Measurements from ENCODE around the gene NEK6.

GRCh38 chr9:124392254-124392870 is 134.6 kb downstream of the NEK6 start:
- TF ChIP-seq ARID3B (CRISPR knock-in tag; IDR thresholded peaks at IDR 0.05; ENCODE audit: borderline replicate concordance): no peak
- no peak for TF ChIP-seq POLR2A (conservative IDR thresholded peaks at IDR 0.05)
- TF ChIP-seq ZBTB8A (IDR thresholded peaks at IDR 0.05; ENCODE audit: partially characterized antibody): no peak
- TF ChIP-seq KDM2B (CRISPR knock-in tag; IDR thresholded peaks at IDR 0.05): no peak
- no peak for TF ChIP-seq NFYB (IDR thresholded peaks at IDR 0.05; ENCODE audit: extremely low read depth, insufficient read length)
- no peak for TF ChIP-seq CTCF (IDR thresholded peaks at IDR 0.05 in 2 of 3, conservative IDR thresholded peaks at IDR 0.05 in 1 of 3; ENCODE audit: insufficient read depth in 2 of 3, low read depth in 1 of 3, low read length in 3 of 3)
- TF ChIP-seq, protein P1, sequence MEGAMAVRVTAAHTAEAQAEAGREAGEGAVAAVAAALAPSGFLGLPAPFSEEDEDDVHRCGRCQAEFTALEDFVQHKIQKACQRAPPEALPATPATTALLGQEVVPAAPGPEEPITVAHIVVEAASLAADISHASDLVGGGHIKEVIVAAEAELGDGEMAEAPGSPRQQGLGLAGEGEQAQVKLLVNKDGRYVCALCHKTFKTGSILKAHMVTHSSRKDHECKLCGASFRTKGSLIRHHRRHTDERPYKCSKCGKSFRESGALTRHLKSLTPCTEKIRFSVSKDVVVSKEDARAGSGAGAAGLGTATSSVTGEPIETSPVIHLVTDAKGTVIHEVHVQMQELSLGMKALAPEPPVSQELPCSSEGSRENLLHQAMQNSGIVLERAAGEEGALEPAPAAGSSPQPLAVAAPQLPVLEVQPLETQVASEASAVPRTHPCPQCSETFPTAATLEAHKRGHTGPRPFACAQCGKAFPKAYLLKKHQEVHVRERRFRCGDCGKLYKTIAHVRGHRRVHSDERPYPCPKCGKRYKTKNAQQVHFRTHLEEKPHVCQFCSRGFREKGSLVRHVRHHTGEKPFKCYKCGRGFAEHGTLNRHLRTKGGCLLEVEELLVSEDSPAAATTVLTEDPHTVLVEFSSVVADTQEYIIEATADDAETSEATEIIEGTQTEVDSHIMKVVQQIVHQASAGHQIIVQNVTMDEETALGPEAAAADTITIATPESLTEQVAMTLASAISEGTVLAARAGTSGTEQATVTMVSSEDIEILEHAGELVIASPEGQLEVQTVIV (CRISPR knock-in tag; IDR thresholded peaks at IDR 0.05; ENCODE audit: borderline replicate concordance): no peak
- TF ChIP-seq ZBTB33 (CRISPR knock-in tag; IDR thresholded peaks at IDR 0.05): no peak
- TF ChIP-seq, protein P2, sequence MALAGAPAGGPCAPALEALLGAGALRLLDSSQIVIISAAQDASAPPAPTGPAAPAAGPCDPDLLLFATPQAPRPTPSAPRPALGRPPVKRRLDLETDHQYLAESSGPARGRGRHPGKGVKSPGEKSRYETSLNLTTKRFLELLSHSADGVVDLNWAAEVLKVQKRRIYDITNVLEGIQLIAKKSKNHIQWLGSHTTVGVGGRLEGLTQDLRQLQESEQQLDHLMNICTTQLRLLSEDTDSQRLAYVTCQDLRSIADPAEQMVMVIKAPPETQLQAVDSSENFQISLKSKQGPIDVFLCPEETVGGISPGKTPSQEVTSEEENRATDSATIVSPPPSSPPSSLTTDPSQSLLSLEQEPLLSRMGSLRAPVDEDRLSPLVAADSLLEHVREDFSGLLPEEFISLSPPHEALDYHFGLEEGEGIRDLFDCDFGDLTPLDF (CRISPR knock-in tag; IDR thresholded peaks at IDR 0.05): no peak
- TF ChIP-seq, protein P3, sequence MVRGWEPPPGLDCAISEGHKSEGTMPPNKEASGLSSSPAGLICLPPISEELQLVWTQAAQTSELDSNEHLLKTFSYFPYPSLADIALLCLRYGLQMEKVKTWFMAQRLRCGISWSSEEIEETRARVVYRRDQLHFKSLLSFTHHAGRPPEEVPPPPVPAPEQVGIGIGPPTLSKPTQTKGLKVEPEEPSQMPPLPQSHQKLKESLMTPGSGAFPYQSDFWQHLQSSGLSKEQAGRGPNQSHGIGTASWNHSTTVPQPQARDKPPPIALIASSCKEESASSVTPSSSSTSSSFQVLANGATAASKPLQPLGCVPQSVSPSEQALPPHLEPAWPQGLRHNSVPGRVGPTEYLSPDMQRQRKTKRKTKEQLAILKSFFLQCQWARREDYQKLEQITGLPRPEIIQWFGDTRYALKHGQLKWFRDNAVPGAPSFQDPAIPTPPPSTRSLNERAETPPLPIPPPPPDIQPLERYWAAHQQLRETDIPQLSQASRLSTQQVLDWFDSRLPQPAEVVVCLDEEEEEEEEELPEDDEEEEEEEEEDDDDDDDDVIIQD (CRISPR knock-in tag; IDR thresholded peaks at IDR 0.05): no peak
- no peak for TF ChIP-seq RFX1 (IDR thresholded peaks at IDR 0.05)

Measured in K562 (cell line).